Activated CD4-positive, alpha-beta T cell treated with anti-CD3 and anti-CD28 coated beads, Interleukin-10, Interleukin-2, amounts not matched to agents 100 ng/mL and 50 ng/mL, durations not matched to agents 16 hours and 8 hours (primary cell): ENCODE results near the gene HORMAD1.
A peak's percentile ranks its signal among the peaks of the same experiment; 100 is the strongest.
"Not testable (repeated sequence)": the region's sequence is repeated elsewhere in the genome, so short reads cannot be mapped to it uniquely, and the experiment has no call there.

Experiments used
- DNase-seq: peaks from one replicate; pipeline ENCODE4 v3.0.0-alpha.2; 2020

HORMAD1 gene

GRCh38 chr1:150720703-150721102, at the start of gene HORMAD1:
TSS of gene HORMAD1 (minus strand) at chr1:150720895. CDS start at chr1:150719505, 1,390 bp downstream.
- no peak for DNase-seq

GRCh38 chr1:150767704-150768103, 47.0 kb upstream of the HORMAD1 start:
- DNase-seq = not testable (repeated sequence)

- not testable (repeated sequence) for DNase-seq
Observed at GRCh38 chr1:150765977-150766301, 45.2 kb upstream of the HORMAD1 start.

GRCh38 chr1:150765296-150765976, 44.7 kb upstream of the HORMAD1 start, which contains the start of gene CTSS:
TSS of gene CTSS (minus strand) at chr1:150765778. CDS start at chr1:150764763, 1,015 bp downstream.
- peak; percentile 70 for DNase-seq

GRCh38 chr1:150764617-150765101, 44.0 kb upstream of the HORMAD1 start:
- peak; percentile 49 for DNase-seq

GRCh38 chr1:150763018-150763417, 42.3 kb upstream of the HORMAD1 start:
- DNase-seq = no peak

- no peak for DNase-seq
Observed at GRCh38 chr1:150762552-150762951, 41.9 kb upstream of the HORMAD1 start.

GRCh38 chr1:150761801-150762200, 41.1 kb upstream of the HORMAD1 start:
- no peak for DNase-seq

- DNase-seq = no peak
Observed at GRCh38 chr1:150760013-150760412, 39.3 kb upstream of the HORMAD1 start.

GRCh38 chr1:150753416-150753815, 32.7 kb upstream of the HORMAD1 start:
- no peak for DNase-seq

GRCh38 chr1:150751443-150751842, 30.7 kb upstream of the HORMAD1 start:
- DNase-seq = no peak

- no peak for DNase-seq
Observed at GRCh38 chr1:150749720-150750311, 29.1 kb upstream of the HORMAD1 start.

- DNase-seq = peak; percentile 5
Observed at GRCh38 chr1:150748878-150749719, 28.4 kb upstream of the HORMAD1 start.

- no peak for DNase-seq
Observed at GRCh38 chr1:150730130-150730721, 9.5 kb upstream of the HORMAD1 start.

- no peak for DNase-seq
Observed at GRCh38 chr1:150724336-150724735, 3.6 kb upstream of the HORMAD1 start.

- no peak for DNase-seq
Observed at GRCh38 chr1:150720098-150720497, 597 bp downstream of the HORMAD1 start.

- DNase-seq = no peak
Observed at GRCh38 chr1:150718225-150718891, 2.3 kb downstream of the HORMAD1 start.

- DNase-seq = not testable (repeated sequence)
Observed at GRCh38 chr1:150709031-150709430, 11.7 kb downstream of the HORMAD1 start.

- DNase-seq = peak; percentile 64
Observed at GRCh38 chr1:150708595-150708994, 12.1 kb downstream of the HORMAD1 start.

- no peak for DNase-seq
Observed at GRCh38 chr1:150706091-150706490, 14.6 kb downstream of the HORMAD1 start.

- no peak for DNase-seq
Observed at GRCh38 chr1:150703427-150703826, 17.3 kb downstream of the HORMAD1 start.
